HEK293T (cell line): ENCODE data around the gene MCM9.

ENCODE experiments used
- CTCF ChIA-PET: fragments of 350-600 bp; formaldehyde crosslinking; extraction: SDS; loops from one replicate; lab custom pipeline; 2021; ENCODE audit warnings: antibody characterized with exemption, inconsistent platforms; lab: Yijun Ruan, JAX
- POLR2A ChIA-PET: fragments of 350-600 bp; formaldehyde crosslinking; extraction: SDS; loops from one replicate; lab custom pipeline; 2020; ENCODE audit warnings: antibody characterized with exemption, inconsistent platforms; lab: Yijun Ruan, JAX
- DNase-seq: peaks from one replicate; pipeline ENCODE4 v3.0.0; 2012; ENCODE audit warnings: mixed read lengths; ENCODE audit errors: extremely low spot score
- ARNT ChIP-seq: fragments of 450-650 bp; IDR thresholded peaks from 2 replicates; pipeline ENCODE4 v1.6.1; 2017; ENCODE audit warnings: mild to moderate bottlenecking
- BHLHE40 ChIP-seq: fragments of 450-650 bp; IDR thresholded peaks from 2 replicates; pipeline ENCODE4 v1.6.1; 2016; ENCODE audit warnings: mild to moderate bottlenecking, moderate library complexity, borderline replicate concordance
- CTBP1 ChIP-seq: fragments of 450-650 bp; IDR thresholded peaks from 2 replicates; pipeline ENCODE4 v1.6.1; 2016; ENCODE audit warnings: borderline replicate concordance
- ELF4 ChIP-seq: fragments of 450-650 bp; IDR thresholded peaks from 2 replicates; pipeline ENCODE4 v1.6.1; 2017; ENCODE audit warnings: antibody characterized with exemption
- FOXA1 ChIP-seq: fragments of 450-650 bp; IDR thresholded peaks from 2 replicates; pipeline ENCODE4 v1.6.1; 2016; ENCODE audit warnings: mild to moderate bottlenecking
- FOXK2 ChIP-seq: fragments of 450-650 bp; IDR thresholded peaks from 2 replicates; pipeline ENCODE4 v1.6.1; 2016; ENCODE audit warnings: mild to moderate bottlenecking
- FOXM1 ChIP-seq: fragments of 450-650 bp; IDR thresholded peaks from 2 replicates; pipeline ENCODE4 v1.6.1; 2017; ENCODE audit warnings: mild to moderate bottlenecking, borderline replicate concordance
- HDGF ChIP-seq: fragments of 450-650 bp; IDR thresholded peaks from 2 replicates; pipeline ENCODE4 v1.6.1; 2017; ENCODE audit warnings: antibody characterized with exemption, borderline replicate concordance
- L3MBTL2 ChIP-seq: fragments of 450-650 bp; conservative IDR thresholded peaks from 2 replicates; pipeline ENCODE4 v1.6.1; 2016; ENCODE audit warnings: mild to moderate bottlenecking
- LEF1 ChIP-seq: fragments of 450-650 bp; IDR thresholded peaks from 2 replicates; pipeline ENCODE4 v1.6.1; 2017; ENCODE audit warnings: mild to moderate bottlenecking, borderline replicate concordance
- NFRKB ChIP-seq: fragments of 450-650 bp; IDR thresholded peaks from 2 replicates; pipeline ENCODE4 v1.6.1; 2016; ENCODE audit warnings: mild to moderate bottlenecking, moderate library complexity
- PKNOX1 ChIP-seq: fragments of 450-650 bp; IDR thresholded peaks from 2 replicates; pipeline ENCODE4 v1.6.1; 2016
- SP1 ChIP-seq: fragments of 450-650 bp; IDR thresholded peaks from 2 replicates; pipeline ENCODE4 v1.6.1; 2017
- SUZ12 ChIP-seq: fragments of 450-650 bp; IDR thresholded peaks from 2 replicates; pipeline ENCODE4 v1.6.1; 2016; ENCODE audit warnings: mild to moderate bottlenecking
- TARDBP ChIP-seq: fragments of 450-650 bp; IDR thresholded peaks from 2 replicates; pipeline ENCODE4 v1.6.1; 2016
- ZNF384 ChIP-seq: fragments of 450-650 bp; IDR thresholded peaks from 2 replicates; pipeline ENCODE4 v1.6.1; 2016

Gene MCM9

DNA sequence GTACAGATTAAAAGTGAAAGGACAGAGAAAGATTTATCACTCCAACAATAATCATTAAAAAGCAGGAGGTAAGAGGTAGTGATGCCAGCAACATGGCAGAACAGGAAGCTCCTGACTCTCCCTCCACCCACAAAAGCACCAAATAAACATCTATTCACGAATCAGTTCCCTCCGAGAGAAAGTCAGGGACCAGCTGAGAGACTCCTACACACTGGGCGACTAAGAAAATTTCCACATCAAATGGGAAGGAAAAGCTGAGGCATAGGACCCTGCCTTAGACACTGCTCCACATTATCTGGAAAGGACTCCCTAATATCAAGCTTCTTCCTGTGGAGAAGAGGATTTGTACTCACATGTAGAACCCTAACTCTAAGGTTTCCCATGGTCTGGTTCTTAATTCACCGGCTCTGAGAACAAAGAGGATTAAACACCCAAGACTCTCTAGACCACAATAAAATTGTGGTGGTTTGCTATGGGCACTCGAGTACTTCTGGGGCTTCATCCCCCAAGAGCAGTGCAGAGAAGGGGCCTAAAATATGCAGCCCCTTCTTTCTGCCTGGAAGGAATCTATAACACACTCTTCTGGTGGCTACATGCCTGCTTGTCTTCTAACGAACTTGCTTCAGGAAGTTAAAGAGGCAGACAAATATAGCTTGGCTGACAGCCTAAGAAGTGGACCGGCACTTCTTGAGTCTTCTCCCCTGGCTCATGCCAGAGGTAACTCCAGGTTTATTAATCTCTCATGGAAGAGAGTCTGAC, 70.4 kb downstream of the MCM9 start:
- ChIA-PET CTCF (interaction anchor here (0.6 kb wide), 1 partner anchor 77 kb away, joined by 3 read pairs; no protein-coding TSS in a partner anchor), POLR2A (interaction anchor here (0.8 kb wide), 1 partner anchor 10 kb away, joined by 3 read pairs; no protein-coding TSS in a partner anchor)
- TF ChIP-seq HDGF = no peak
- no peak for TF ChIP-seq FOXK2
- TF ChIP-seq L3MBTL2 = no peak
- TF ChIP-seq TARDBP = no peak
- TF ChIP-seq ELF4 = no peak
- DNase-seq = no peak

- no peak for TF ChIP-seq TARDBP
- TF ChIP-seq SUZ12 = no peak
- no peak for TF ChIP-seq BHLHE40
- no peak for TF ChIP-seq HDGF
- TF ChIP-seq L3MBTL2 = no peak
- no peak for TF ChIP-seq ARNT
- no peak for TF ChIP-seq CTBP1
- no peak for TF ChIP-seq LEF1
- no peak for TF ChIP-seq SP1
- no peak for TF ChIP-seq FOXM1
- TF ChIP-seq PKNOX1 = no peak
- no peak for TF ChIP-seq ELF4
- TF ChIP-seq NFRKB = no peak
- TF ChIP-seq FOXA1 = no peak
- TF ChIP-seq ZNF384 = no peak
- no peak for TF ChIP-seq FOXK2
- CTCF ChIA-PET = interaction anchor here (0.6 kb wide), 1 partner anchor 619 kb away, joined by 3 read pairs; no protein-coding TSS in a partner anchor
- POLR2A ChIA-PET = no interaction called here
- DNase-seq = no peak
Observed at GRCh38 chr6:118862443-118862842, 72.5 kb downstream of the MCM9 start.

DNA sequence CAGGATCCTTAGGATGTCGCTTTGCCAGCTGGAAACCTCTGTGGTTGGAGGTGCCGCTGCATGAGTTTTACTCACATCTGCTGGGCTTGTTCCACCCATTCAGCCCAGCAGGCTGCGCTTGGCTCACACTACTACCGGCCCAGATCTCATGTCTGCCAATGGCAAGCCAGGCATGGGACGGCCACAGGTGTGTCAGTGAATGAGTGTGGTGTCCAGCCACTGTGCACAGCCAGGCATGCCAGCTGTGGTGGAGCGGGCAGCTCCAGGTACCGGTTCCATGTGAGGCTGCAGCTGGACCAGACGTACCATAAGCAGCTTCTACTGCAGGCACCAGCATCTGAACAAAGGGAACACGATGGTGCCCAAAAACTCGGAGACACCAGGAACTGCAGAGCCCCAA, 74.1 kb downstream of the MCM9 start:
- TF ChIP-seq FOXA1 (no peak), CTBP1 (no peak), L3MBTL2 (no peak)
- DNase-seq = no peak
- ChIA-PET POLR2A (no interaction called here), CTCF (no interaction called here)

DNA sequence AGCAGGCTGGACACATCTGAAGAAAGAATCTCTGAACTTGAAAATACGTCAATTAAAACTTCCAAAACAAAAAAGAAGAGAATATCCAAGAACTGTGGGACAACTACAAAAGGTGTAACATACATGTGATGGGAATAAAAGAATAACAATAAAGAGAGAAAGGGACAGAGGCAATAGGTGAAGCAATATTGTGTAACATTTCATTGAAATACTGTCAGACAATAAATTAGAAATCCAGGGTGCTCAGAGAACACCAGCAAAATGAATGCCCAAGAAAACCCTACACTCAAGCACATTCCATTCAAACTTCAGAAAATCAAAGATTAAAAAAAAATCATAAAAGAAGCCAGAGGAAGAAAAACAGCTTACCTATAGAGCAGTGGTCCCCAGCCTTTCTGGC, 74.6 kb downstream of the MCM9 start:
- POLR2A ChIA-PET = no interaction called here
- CTCF ChIA-PET = no interaction called here

GRCh38 chr6:118859517-118860064, 75.4 kb downstream of the MCM9 start:
- TF ChIP-seq NFRKB (no peak), FOXK2 (no peak), L3MBTL2 (no peak), ARNT (no peak), FOXA1 (no peak), SP1 (no peak)
- ChIA-PET POLR2A (no interaction called here), CTCF (no interaction called here)
- DNase-seq = no peak

More for the DNA sequence above, 74.6 kb downstream of the MCM9 start:
- TF ChIP-seq LEF1 = no peak
- TF ChIP-seq PKNOX1 = no peak
- TF ChIP-seq SP1 = no peak
- no peak for TF ChIP-seq ELF4
- TF ChIP-seq FOXK2 = no peak
- TF ChIP-seq TARDBP = no peak
- no peak for TF ChIP-seq CTBP1
- no peak for TF ChIP-seq ZNF384
- TF ChIP-seq SUZ12 = no peak
- no peak for TF ChIP-seq HDGF
- TF ChIP-seq FOXA1 = no peak
- DNase-seq = no peak

- no peak for TF ChIP-seq SP1
- no peak for TF ChIP-seq TARDBP
- no peak for TF ChIP-seq LEF1
- TF ChIP-seq FOXA1 = no peak
- TF ChIP-seq FOXK2 = no peak
- TF ChIP-seq NFRKB = no peak
- TF ChIP-seq ZNF384 = no peak
- TF ChIP-seq CTBP1 = no peak
- TF ChIP-seq SUZ12 = no peak
- TF ChIP-seq ELF4 = no peak
- no peak for TF ChIP-seq BHLHE40
- no peak for TF ChIP-seq PKNOX1
- no peak for TF ChIP-seq L3MBTL2
- TF ChIP-seq HDGF = no peak
- no peak for TF ChIP-seq ARNT
- no peak for TF ChIP-seq FOXM1
- CTCF ChIA-PET = no interaction called here
- DNase-seq = no peak
- POLR2A ChIA-PET = interaction anchor here (1.1 kb wide), 1 partner anchor 38 kb away, joined by 3 read pairs; the partner anchor contains the start of gene ASF1A
Observed at GRCh38 chr6:118856301-118856700, 78.7 kb downstream of the MCM9 start.
